Measurements from ENCODE around the gene CYBB.

- TF ChIP-seq CTCF (IDR thresholded peaks at IDR 0.05; ENCODE audit: insufficient read depth, low read length) (no peak), GABPA (IDR thresholded peaks at IDR 0.05; ENCODE audit: low read depth) (no peak), REST (IDR thresholded peaks at IDR 0.05; ENCODE audit: insufficient replicate concordance, low read depth) (no peak), SPI1 (IDR thresholded peaks at IDR 0.05; ENCODE audit: borderline replicate concordance, low read depth) (no peak)
These were observed 83.0 kb downstream of the CYBB start for GRCh38 chrX:37862851-37863250.
